GM20000 (cell line): ENCODE results near the gene RTL1.

Experiments used
- DNase-seq: peaks from one replicate; pipeline ENCODE4 v3.0.0; 2012; ENCODE audit warnings: low spot score
- TF ChIP-seq, protein P1 (sequence below): IDR thresholded peaks from 2 replicates; pipeline ENCODE4 v1.5.1; 2012; ENCODE audit warnings: mild to moderate bottlenecking, control low read depth; ENCODE audit errors: extremely low read depth, missing control alignments

Gene RTL1

DNA sequence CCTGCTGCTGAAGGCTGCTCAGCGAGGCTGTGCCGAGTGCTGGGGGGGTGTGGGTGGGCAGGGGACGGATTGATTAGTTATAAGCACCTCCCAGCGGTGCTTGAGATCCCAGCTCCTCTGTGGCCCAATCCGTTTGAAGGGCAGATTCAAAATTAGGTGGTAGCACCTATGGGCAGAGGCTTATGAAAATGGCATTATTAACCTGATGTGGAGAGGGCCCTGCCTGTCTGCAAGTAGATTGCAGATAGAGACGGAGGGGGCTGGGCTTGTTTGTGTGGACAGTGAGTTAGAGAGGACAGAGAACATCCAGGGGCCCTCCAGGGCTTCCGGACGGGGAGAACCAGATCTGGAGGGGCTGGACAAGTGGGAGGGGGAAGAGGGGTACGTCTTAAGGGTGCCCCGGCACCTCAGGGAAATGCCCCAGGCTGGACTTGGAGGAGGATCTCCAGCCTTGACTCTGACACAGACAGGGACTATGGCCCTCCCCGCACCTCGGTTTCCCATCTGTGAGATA, at the start of gene RTL1:
TSS of gene RTL1 (minus strand) at position 51 of the 514 bp plus-strand sequence. CDS start 18,934 bp downstream, outside the sequence.
- DNase-seq, result peak; percentile 6
- TF ChIP-seq, protein P1, sequence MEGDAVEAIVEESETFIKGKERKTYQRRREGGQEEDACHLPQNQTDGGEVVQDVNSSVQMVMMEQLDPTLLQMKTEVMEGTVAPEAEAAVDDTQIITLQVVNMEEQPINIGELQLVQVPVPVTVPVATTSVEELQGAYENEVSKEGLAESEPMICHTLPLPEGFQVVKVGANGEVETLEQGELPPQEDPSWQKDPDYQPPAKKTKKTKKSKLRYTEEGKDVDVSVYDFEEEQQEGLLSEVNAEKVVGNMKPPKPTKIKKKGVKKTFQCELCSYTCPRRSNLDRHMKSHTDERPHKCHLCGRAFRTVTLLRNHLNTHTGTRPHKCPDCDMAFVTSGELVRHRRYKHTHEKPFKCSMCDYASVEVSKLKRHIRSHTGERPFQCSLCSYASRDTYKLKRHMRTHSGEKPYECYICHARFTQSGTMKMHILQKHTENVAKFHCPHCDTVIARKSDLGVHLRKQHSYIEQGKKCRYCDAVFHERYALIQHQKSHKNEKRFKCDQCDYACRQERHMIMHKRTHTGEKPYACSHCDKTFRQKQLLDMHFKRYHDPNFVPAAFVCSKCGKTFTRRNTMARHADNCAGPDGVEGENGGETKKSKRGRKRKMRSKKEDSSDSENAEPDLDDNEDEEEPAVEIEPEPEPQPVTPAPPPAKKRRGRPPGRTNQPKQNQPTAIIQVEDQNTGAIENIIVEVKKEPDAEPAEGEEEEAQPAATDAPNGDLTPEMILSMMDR, result no peak

DNA sequence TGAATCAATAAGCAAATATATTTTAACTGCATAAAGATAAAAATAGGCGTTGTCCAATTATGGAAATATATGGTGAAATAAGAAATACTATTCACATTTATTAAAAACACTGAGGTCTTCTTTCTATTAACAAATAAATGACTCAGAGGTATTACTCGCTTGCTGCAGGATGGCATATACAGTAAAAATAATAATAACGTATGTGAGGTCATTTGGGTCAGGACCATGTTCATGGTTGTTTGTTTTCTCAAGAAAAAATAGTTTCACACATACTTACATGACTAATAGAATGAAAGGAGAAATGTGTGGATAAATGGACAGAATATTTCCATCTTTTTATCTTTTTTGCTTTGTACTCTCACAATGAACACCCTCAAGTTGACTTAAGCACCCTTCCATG, 46.5 kb upstream of the RTL1 start:
- TF ChIP-seq, protein P1, result no peak
- no peak for DNase-seq

DNA sequence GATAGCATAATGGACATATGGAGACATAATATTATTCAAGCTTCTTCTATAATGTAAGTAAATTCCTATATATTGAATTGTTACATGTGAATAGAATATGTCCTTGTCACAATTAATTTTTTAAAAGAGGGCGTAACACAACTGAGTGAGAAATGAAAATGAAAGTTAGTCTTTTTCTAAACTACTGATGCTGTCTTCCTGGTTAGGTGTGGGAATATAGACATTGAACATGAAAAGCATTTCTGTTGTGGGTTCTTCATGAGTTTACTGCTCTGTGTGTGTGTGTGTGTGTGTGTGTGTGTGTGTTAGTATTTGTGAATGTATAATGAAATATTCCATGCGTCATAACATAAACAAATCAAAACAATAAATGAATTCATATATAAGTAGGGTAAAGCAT, 40.5 kb upstream of the RTL1 start:
- no peak for DNase-seq
- TF ChIP-seq, protein P1, result no peak

DNA sequence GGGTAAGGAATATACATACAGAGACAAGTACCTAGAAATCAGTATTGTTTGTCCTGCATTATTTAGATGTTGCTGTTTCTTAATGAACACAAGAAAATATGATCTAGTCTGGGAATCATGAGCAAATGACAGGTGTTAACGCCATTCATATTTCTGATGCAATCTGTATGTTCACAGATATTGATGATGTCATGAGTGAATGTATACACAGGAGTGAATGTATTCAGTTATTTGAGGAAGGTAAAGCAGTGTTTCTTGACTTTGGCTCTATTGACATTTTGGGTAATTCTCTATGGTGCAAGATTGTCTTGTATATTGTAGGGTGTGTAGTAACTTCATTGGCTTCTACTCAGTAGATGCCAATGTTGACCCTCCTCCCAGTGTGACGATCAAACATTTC, 26.7 kb upstream of the RTL1 start:
- DNase-seq, result no peak
- TF ChIP-seq, protein P1, result no peak

DNA sequence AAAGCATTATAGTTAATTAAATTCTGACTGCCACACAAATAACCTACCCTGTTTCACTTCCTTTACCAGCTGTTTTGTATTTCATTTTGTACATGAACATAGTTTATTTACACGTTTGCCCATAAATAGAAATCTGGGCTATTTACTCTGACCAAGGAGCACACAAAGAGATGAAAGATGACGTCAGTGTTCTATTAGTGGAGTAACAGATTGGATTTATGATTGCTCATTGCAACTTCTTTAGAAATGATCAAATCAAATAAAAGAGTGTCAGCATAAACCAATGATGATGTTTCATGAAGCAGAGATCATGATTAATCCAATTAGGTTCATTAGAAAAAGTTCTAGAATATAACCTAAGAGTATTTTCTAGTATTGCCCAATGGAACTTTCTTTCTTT, 12.0 kb upstream of the RTL1 start:
- DNase-seq, result no peak
- TF ChIP-seq, protein P1, result no peak

DNA sequence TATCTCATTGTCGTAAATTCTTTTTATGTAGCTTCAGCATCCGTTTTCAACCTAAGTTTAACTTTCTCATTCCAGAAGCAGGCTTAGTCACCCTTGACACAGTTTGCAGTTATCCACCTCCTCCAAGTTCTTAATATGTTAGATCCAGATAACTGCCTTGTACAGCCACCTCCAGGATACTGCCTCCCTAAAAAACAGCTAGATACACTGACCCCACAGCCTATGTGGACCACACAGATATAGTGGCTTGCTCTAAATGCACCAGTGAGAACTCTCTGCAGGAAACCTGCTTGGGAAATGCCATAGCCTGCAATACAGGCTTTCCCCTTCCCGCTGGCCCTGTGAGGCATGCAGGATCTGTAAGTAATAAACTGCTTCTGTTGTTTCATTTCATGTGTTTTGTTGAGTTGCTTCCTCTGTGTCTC, 11.1 kb upstream of the RTL1 start:
- DNase-seq, result no peak
- TF ChIP-seq, protein P1, result no peak

DNA sequence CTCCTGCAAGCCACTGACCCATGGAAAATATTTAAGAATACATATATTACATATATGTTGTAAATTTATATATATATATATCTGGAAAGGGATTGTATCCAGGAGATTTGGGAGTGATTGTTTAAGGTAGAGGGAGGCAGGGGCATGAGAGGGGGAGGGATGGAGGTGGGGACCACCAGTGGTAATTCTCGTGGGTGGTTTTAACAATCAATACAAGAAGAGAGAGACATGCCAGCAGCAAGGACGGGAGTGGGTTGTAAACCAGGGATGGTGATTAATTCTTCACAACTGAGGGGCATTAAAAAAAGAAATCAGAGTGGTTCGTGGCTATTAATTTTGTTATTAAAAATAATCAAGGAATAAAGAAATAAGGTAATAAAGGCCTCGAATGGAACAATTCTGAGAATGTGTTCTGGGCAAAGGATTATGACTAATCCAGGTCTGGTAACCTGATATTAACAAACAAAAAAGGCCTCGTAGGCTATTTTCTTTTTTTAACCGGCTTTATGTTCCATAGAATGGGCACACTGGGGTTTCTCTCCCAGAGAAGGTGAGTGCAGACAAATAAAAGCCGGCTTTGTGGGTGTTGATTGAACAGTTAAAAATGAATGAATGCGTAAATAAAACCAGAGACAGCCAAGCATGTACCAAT, 8.3 kb upstream of the RTL1 start:
- TF ChIP-seq, protein P1, result no peak
- DNase-seq, result no peak
